HS-27A (cell line): ENCODE data around the gene SIRT4.
"Not testable (repeated sequence)": the region's sequence is repeated elsewhere in the genome, so short reads cannot be mapped to it uniquely, and the experiment has no call there.

ENCODE experiments used
- DNase-seq: peaks from one replicate; pipeline ENCODE4 v3.0.0-alpha.2; 2012; ENCODE audit warnings: low read depth, missing footprints

The SIRT4 gene, protein sequence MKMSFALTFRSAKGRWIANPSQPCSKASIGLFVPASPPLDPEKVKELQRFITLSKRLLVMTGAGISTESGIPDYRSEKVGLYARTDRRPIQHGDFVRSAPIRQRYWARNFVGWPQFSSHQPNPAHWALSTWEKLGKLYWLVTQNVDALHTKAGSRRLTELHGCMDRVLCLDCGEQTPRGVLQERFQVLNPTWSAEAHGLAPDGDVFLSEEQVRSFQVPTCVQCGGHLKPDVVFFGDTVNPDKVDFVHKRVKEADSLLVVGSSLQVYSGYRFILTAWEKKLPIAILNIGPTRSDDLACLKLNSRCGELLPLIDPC

DNA sequence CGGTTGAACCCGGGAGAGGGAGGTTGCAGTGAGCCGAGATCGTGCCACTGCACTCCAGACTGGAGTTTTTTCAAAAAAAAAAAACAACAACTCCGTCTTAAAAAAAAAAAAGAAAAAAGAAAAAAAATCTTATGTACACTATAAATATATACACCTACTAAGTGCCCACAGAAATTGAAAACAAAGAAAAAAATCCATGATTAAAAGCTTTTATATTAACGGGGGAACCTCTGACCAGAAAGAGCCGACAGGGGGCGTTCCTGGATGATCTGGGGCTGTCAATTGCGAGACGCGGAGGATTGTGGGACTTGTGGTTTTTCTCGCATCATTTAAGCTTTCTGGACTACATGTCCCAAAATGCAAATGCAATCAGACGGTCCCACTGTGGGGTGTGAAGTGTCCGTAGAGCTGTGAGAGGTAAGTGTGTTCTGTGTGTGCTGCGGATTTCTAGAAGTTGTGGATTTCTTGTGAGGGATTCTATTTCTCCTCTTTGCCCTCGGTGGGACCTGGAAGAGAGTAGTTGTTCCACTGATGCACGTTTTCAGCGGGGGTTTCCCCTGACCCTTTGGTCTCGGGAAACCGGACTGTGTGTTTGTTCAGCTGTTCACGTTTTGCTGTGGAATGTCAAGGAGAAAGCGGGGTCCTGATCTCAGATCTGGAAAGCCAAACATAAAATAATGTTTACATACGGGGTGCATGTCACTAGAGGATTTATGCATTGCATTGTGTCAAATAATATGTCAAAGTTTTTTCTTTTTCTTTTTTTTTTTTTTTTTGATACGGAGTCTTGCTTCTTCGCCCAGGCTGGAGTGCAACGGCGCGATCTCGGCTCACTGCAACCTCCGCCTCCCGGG is at the start of gene SIRT4:
Gene SIRT4 (plus strand): TSS at position 360 of the 854 bp plus-strand sequence. CDS start 1,241 bp downstream, outside the sequence.
- peak; percentile 84 for DNase-seq

DNA sequence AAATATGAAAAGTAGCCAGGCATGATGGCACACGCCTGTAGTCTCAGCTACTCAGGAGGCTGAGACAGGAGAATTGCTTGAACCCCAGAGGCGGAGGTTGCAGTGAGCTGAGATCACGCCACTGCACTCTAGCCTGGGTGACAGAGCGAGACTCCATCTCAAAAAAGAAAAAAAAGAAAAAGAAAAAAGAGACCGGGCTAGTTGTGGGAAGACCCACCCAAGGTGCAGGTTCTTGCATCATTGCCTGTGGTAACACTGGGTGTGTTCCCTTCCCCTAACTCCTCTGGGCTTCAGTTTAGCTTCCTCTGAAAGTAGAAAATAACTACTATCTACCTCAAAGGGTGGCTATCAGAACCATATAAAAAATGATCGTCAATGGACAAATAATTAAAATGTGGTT is 48.8 kb upstream of the SIRT4 start:
- not testable (repeated sequence) for DNase-seq

DNA sequence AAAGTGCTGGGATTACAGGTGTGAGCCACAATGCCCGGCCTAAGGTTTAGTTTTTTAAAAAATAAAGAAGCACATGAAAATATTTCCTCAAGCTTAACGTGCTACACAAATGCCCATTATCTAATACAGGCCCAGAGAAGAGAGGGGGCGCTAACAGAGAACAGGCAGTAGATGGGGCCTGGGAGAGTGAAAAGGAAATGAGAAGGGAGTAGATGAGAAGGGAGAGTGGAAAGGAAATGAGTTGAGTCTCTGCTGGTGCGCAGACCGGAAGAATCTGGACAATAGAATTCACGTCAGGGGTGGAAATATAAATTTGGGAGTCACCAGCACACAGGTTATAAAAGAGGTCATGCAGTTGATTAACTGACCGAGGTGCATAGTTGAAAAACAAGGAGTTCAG is 47.3 kb upstream of the SIRT4 start:
- no peak for DNase-seq

DNA sequence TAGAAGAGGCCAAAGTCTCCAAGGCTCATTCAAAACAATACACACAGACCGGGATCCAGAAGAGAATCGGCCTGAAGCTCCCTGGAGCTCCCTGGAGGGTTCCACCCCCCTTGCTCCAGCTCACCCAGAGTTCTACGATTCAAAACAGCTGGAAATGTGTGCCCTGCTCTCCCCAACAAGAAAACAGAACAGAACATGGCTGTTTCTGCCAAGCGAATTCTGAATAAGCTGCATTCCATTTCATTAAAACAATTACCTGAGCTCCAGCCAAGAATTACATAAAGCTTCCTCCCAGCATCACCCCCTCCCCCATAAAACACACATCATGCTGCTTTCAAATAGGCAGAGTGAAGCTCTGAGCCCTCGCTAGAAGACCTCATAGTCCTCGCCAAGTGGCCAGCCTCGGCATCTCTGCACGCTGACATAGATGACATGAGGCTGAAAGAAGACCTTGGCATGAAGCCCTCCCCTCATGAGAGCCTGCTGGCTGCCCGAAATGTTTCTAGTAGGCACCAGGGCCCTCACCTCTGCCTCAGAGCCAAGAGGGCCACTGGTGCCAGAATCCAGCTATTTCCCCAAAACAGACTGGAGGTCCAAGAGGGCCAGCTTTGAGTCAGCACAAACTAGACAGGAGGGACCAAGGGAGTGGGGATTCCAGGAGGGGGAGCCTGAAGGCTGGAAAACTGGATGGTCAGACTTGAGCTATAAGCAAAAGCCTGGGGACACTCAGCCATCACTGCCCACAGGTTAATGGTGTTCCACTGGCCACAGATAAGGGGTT is 44.9 kb upstream of the SIRT4 start:
- DNase-seq: no peak

DNA sequence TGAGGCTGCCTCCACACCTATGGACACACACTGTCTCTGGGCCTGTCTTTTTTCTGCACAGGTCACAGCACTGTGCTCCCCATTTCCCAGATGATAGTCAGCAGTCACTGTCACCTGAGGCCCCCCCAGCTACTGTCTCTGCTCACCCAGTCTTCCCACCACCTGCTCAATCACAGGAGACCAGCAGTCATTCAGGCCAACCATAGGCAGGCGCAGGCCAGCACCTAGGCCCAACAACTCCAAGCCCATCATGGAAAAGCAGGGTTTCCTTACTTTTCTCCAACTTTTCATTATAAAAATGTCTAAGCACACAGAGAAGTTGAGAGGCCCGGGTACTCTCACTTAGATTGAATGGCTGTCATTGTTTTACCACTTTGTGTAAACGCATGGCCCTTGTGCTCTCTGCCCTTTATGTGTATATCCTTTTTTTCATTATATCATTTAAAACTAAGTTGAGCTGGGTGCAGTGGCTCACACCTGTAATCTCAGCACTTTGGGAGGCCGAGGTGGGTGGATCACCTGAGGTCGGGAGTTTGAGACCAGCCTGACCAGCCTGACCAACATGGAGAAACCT is 43.7 kb upstream of the SIRT4 start:
- DNase-seq: no peak

DNA sequence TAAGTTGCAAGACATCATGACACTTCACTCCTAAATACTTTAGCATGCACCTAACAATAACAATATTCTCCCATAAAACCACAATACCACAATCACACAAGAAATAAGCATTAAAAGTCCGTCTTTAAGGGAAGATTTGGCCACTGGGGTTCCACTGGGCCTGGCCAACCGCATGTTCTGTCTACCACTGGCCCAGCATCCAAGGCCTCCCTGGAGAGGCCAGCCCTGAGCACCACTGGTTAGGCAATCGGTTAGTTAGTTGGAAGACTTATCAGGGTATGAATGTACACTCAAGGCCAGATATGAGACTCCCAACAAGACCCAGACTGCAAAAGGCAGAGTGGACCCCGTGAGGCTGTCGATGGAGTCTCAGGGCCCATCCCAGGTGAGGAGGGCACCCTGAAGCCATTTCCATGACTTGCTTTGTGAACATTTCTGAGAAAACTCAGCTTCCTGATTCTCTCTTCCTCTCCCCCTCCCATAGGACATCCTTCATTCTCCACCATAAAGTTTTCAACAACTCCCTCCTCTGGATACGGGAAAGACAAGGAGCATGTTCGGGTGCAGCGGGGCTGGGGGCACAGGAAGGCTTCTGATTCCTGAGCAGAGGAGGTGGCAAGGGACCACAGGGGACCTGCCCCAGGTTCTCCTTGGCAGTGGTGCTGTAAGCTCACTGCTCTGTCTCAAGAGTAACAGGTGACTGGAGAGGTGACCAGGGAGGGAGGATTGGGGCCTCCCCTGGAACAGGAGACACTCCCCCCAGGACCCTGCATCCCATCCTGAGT is 42.5 kb upstream of the SIRT4 start:
- DNase-seq: no peak

DNA sequence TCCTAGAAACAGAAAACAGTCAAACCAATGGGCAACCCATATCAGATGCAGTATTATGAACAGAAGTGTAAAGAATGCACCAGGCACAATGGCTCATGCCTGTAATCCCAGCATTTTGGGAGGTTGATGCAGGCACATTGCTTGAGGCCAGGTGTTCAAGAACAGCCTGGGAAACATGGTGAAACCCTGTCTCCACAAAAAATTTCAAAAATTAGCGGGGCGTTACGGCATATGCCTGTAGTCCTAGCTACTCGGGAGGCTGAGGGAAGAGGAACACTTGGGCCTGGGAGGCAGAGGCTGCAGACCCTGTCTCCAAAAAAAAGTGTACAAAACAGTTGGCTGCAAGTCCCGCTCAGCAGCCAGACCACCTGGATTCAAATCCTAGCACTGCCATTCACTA is 41.5 kb upstream of the SIRT4 start:
- DNase-seq: no peak

DNA sequence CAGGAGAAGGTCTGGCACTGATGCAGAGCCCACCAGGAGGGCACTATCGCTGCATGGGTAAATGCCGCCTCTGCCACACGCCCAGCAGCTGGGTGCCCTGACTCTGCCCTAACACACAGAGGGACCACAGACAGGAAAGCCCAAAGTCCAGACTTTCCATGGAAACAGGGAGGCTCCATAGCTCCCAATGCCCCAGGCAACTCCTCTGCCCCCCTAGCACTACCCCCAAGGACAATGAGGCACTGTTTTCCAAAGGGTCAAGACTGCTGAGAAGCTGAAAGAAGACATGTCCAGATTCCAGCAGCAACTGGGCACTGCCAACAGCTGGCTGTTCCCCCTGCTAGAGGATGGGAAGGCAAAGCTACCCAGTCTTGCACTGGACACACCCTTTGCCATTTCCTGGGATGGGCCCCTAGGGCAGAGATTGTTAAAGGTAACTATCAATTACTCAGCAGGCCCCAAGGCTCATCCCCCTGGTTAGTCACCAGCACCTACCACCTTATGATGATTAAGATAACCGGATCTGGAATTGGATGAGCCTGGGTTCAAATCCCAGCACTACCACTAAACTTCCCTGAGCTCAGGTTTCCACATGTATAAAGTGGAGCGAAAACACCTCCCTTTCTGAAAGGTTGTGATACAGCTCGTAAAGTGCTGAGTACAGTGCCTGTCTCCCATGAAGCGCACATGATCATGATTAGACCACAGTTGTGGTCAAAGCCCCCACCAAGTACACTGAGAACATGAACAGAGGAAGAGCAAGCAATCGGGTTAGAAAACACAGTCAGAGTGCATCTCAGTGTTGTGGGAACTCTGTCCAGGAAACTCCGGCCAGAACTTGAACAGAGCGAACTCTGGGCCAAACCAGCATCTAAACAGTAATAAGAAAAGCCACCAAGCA is 39.9 kb upstream of the SIRT4 start:
- DNase-seq: no peak

DNA sequence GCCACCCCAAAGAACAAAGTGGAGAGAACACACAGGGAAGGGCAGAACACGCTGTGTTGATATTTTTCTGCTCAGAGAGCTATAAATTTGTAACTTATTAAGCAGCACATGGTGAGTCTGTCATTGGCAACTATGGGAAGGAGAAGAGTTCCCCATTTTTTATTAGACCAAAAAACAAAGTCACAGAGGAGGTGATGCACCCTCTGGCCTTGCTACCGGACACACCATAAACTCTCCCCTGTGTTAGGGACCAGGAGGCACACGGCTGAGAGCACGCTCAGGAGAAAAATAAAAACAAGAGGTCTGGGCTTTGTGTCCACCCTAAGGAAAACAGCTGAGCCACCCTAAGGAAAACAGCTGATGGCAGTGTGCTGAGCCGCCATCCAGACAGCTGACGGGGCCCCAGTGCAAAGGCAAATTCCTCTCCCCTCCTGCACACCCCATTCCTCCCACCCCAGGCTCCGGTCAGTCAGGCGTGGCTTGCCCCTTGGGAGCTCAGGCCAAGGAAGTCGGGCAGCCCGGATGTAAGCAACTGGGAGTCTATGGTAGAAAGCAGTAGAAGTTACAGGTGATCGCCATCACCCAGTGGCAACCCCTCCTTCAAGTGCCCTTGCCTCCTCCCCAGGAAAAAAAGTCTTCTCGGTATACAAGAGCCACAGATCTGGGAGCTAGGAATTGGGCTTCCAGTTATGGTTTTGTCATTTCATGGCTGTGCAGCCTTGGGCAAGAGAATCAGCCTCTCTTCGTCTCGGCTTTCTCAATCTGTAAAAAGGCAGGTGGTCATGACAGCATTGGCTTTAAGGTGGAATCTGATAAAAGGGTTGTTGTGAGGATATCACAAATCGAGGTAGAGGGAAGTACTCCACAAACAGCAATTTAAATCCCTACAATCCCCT is 39.0 kb upstream of the SIRT4 start:
- no peak for DNase-seq

DNA sequence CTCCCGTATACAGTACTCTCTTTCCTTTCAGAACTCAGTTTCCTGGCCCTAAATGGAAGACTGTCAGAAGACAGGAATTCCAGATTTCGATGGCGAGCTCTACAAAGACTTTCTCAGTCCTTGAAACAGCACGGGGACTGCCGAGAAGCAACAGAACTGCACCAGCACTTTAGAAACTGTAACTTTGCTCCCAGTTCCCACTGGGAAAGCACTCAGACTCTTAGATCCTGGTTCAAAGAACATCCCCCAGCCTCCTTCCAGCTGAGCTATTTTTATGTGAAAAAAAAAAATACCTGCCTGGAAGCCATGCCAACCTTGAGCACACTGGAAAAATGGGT is 38.4 kb upstream of the SIRT4 start:
- DNase-seq: no peak

DNA sequence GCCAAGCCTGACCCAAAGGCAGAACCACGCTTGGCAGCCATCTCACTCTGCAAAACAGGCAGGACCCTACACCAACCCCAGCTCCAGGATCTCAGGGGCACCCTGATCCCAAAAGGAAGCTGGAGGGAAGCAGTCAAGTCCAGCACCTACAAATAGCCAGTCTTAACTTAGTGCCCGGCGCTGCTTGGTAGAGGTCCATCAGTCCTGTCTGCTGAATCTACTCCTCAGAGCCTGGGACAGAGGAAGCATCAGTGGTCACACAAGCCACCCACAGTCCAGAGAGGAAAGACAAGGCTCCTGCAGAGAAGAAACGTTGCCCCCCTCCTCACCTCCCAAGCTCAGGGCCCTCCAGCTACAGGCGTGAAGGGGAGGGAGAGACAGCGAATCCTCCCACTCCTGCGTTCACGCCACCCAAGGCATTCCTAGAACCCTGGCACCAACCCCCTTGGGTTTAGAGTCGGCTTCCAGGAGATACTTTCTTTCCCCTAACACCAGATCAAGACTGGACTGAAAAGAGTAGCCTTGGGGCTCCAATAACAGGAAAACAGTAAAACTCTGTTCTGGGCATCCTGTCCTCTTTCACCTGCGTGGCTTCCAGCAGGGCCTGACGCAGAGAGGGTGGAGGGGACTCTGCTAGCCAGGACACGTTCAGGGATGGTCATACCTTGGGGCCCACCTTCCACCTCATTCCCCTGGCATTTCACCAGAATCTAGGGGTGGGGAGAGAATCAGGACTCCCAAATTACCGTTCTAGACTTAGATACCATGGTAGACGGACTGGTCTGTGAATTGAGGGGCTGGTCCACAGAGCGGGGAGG is 37.8 kb upstream of the SIRT4 start:
- no peak for DNase-seq

DNA sequence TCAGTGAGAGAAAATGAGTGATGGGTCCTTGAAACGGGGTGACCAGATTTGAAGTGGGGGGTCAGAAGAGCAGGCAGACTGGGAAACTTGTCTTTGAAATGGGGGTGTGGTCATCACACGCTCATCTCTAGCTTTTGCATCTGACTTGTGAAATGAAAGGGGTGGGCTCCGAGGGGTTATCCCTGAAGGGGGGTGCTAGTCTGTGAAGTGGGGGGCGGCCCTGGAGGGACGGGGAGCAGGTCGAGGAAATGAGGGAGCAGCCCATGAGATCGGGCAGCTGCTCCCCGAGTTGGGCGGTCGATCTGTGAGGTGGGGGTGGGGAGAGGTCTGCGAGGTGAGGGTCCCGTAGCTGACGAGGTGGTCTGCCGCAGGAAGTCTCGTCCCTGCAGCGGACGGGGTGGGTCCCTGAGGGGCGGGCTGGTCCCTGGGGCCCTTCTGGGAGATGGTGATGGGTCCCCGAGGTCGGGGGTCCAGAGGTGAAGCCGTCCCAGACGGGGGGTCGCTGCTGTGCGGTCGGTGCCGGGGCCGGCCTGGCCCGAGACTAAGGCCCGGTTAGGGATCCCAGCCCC is 37.1 kb upstream of the SIRT4 start:
- no peak for DNase-seq

DNA sequence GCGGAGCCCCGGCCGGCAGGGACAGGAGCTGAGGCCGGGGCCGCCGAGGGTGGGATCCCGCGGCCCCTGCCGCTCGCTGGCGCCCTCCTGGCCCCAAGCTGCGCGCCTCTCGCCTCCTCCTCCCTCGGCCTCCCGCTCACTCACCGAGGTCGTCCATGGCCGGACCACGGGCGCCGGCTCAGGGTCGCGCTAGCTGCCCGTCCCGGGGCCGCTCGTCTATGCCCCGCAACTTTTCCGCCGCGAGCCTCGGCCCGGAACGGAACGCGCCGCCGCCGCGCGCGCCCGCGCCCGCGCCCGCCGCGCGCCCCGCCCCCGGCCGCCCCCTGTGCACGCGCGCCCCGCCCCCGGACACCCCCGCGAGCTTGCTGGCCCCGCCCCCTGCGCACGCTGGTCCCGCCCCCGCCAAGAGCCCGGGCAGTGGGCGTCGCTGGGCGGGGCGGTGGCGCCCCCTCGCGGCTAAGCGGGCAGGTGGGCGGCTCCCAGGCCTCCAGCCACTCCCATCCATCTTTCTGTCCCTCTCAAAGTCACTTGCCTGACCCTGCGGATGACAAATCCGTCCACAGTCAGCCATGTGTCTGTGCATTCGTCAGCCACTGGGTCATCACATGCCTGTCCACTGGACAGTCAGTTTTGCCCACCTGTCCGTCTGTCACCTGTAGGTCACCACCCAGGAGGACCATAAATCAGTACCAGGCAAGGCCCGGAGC is 36.5 kb upstream of the SIRT4 start, which contains the start of gene PXN:
Gene PXN (minus strand): TSS at position 258 of the 707 bp plus-strand sequence. CDS start 101 bp downstream, at position 157.
- DNase-seq: no peak

DNA sequence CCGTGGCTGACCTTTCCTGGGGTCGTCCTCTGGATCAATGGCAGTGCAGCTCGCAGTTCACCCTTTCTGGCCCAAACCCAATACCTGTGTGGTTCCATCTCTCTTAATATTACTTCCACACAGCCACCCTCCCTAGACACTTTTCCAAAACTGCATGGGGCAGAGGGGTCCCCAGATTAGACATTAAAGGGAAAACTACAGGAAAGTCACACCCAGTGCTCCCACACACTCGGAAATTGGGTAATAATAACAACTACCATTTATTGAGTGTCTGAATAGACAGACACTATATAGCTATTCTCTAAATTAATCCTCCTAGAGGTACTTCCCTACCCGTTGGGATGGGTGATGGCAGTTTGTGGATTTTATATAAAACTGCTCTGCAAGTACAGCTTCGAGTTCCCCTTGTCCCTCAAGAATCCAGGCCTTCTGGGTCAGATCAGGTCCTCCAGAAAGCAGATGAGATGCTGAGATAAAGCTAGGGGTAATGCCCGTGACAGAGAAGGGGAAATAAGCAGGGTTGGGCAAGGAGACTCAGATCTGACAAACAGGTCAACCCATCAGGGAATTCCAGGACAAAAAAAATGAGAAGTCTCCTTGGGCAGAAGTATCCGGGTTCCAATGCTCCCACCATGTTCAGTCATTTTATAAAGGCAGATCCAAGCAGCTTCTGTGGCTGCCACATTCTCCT is 35.8 kb upstream of the SIRT4 start:
- no peak for DNase-seq

DNA sequence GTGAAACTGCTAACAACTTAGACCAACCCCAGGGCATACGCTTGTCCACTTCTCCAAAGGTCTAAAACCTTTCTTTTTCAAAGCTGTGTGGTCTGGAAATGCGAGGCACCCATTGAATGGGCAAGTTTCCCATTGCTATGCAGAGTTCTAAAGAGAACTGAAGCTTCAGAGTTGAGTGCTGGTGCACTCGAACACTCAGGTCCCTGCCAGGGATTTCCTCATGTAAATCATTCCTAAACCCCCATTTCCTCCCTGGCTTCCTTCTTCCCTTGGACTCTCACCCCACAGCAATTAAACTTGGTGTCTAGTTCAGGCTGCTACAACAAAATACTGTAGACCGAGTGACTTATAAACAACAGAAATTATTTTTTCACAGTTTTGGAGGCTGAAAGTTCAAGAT is 34.4 kb upstream of the SIRT4 start:
- no peak for DNase-seq

DNA sequence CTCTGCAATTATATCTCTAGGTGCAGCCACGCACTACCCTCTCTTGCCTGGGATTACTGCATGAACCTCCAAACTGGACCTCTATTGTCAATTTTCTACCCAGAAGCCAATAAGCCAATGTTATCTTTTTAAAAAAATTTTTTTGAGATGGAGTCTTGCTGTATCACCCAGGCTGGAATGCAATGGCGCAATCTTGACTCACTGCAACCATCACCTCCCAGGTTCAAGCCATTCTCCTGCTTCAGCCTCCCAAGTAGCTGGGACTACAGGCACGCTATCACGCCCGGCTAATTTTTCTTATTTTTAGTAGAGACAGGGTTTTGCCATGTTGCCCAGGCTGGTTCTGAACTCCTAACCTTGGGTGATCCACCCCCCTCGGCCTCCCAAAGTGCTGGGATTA is 25.4 kb upstream of the SIRT4 start:
- no peak for DNase-seq
